Left ventricle myocardium inferior (tissue), 1 donor: ENCODE results near the gene SPINK8. TPM values are rescaled to one million over a fixed set of nuclear protein-coding genes. Genes with fewer than 3 reads are reported as not detected.
"Not testable (repeated sequence)": the region's sequence is repeated elsewhere in the genome, so short reads cannot be mapped to it uniquely, and the experiment has no call there.

Experiments
- DNase-seq: peaks from one replicate; pipeline ENCODE4 v3.0.0-alpha.2; 2020
- H3K27ac ChIP-seq: fragments of 200-600 bp; replicated peaks from 2 replicates; pipeline ENCODE4 v1.8.0; 2021
- H3K27me3 ChIP-seq: fragments of 200-600 bp; 2 replicates; pipeline ENCODE4 v1.8.0; 2021; ENCODE audit warnings: low read depth
- H3K36me3 ChIP-seq: fragments of 200-600 bp; 2 replicates; pipeline ENCODE4 v1.8.0; 2021
- H3K4me1 ChIP-seq: fragments of 200-600 bp; 2 replicates; pipeline ENCODE4 v1.8.0; 2021
- H3K4me3 ChIP-seq: fragments of 200-600 bp; 2 replicates; pipeline ENCODE4 v1.8.0; 2021; ENCODE audit warnings: mild to moderate bottlenecking, moderate library complexity
- H3K9me3 ChIP-seq: fragments of 200-600 bp; replicated peaks from 2 replicates; pipeline ENCODE4 v1.8.0; 2021
- intact Hi-C: fragments of 100-400 bp; cut with micrococcal nuclease; formaldehyde crosslinking; loops from one replicate; pipeline ENCODE4 v1.11.0; 2022
- total RNA-seq: library from RNA; stranded (reverse); fragmentation: NEBNext Ultra II Directional; extraction: Animal tissue kit (Norgen Biotek cat#: 25700); gene quantifications from one replicate; pipeline ENCODE4 v1.2.1, GENCODE V29; 2021
- TF ChIP-seq, protein P1 (sequence below): fragments of 200-600 bp; IDR thresholded peaks from 2 replicates; pipeline ENCODE4 v1.8.0; 2021; ENCODE audit warnings: antibody characterized with exemption, mild to moderate bottlenecking, borderline replicate concordance
- donor health status: DM: no; HTN: yes; CAD: no; lungs with severe emphysema.

SPINK8 gene
- total RNA-seq, 1 donor from 2014 or later, result not detected

DNA sequence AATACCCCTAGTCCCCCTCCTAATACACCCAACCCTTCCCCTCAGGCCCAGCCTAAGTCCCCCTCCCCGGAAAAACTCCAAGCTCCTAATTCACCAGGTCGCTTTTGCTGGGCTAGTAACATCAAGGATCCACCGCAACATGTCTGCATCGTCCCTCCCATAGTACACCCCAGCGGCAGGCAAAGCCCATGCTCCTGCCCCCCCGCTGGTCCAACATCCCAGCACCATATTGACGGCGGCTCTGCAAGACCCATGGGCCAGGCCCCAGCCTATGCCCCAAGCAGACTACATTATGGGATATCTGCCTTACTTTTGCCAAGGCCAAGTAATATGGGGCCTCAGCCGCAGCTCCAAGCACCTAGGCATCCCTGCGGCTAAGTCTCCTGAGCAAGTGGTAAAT lies 59.0 kb downstream of the SPINK8 start:
- Histone ChIP-seq H3K27me3 (no peaks in the 10 kb centered on the region), H3K36me3 (peaks cover 7% of the 10 kb centered on the region), H3K9me3 (no peaks in the 10 kb centered on the region), H3K27ac (no peak overlapping the region), H3K4me1 (no peaks in the 10 kb centered on the region), H3K4me3 (no peak overlapping the region)
- intact Hi-C loops, result loop anchor here (10.0 kb wide), 1 partner anchor 160 kb away; the partner anchor contains the start of gene PLXNB1
- TF ChIP-seq, protein P1, sequence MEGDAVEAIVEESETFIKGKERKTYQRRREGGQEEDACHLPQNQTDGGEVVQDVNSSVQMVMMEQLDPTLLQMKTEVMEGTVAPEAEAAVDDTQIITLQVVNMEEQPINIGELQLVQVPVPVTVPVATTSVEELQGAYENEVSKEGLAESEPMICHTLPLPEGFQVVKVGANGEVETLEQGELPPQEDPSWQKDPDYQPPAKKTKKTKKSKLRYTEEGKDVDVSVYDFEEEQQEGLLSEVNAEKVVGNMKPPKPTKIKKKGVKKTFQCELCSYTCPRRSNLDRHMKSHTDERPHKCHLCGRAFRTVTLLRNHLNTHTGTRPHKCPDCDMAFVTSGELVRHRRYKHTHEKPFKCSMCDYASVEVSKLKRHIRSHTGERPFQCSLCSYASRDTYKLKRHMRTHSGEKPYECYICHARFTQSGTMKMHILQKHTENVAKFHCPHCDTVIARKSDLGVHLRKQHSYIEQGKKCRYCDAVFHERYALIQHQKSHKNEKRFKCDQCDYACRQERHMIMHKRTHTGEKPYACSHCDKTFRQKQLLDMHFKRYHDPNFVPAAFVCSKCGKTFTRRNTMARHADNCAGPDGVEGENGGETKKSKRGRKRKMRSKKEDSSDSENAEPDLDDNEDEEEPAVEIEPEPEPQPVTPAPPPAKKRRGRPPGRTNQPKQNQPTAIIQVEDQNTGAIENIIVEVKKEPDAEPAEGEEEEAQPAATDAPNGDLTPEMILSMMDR, result no peak
- DNase-seq, result no peak

DNA sequence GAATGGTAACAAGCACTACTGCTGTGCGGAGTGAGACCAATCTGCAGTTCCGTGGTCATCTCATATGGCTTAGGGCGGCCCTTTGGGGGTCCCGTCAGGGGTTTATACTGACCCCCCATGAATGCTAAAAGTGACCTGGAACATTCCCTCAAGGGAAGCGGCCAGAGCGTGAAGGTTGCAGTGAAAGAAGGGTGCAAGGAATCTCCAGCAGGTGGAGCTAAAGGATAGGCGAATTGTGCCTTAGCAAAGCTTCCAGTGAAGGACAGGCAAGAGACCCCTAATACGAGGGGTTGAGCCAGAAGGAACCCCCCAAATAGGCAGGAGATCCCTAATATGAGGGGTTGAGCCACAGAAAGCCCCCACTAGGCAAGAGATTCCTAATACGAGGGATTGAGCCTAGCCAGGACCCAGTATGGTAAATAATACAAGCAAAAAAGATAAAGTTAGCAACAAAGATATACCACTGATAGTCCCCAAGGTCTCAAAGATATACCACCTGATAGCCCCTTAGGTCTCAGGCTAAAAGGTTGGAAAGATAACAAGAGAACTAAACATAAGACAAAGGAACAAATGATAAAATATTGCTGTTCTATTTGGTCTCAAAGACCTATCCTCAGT lies 59.8 kb downstream of the SPINK8 start:
- H3K27ac ChIP-seq, result no peak overlapping the region
- no peak for DNase-seq
- no peak overlapping the region for H3K4me3 ChIP-seq
- no peaks in the 10 kb centered on the region for H3K27me3 ChIP-seq
- no peaks in the 10 kb centered on the region for H3K9me3 ChIP-seq
- intact Hi-C loops, result loop anchor here (10.0 kb wide), 1 partner anchor 161 kb away; the partner anchor contains the start of gene PLXNB1
- H3K4me1 ChIP-seq, result no peaks in the 10 kb centered on the region
- H3K36me3 ChIP-seq, result peaks cover 14% of the 10 kb centered on the region
- TF ChIP-seq, protein P1, result peak; percentile 85

DNA sequence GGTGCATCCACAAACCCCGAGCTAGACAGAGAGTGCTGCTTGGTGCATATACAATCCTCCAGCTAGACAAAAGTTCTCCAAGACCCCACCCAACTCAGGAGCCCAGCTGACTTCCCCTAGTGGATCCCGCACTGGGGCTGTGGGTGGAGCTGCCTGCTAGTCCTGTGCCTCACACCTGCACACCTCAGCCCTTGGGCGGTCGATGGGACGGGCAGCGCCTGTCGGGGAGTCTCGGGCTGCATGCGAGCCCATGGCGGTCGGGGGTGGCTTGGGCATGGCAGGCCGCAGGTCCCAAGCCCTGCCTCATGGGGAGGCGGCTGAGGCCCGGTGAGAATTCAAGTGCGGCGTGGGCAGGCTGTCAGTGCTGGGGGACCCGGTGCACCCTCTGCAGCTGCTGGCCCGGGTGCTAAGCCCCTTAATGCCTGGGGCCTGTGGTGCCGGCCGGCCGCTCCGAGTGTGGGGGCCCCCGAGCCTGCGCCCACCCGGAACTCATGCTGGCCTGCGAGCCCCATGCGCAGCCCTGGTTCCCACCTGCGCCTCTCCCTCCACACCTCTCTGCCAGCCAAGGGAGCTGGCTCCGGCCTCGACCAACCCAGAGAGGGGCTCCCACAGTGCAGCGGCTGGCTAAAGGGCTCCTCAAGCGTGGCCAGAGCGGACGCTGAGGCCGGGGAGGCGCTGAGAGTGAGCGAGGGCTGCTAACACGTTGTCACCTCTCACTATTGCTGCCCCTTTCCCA lies 61.5 kb downstream of the SPINK8 start:
- DNase-seq, result no peak
- no peak overlapping the region for H3K27ac ChIP-seq
- peaks cover 12% of the 10 kb centered on the region for H3K4me1 ChIP-seq
- H3K27me3 ChIP-seq, result no peaks in the 10 kb centered on the region
- intact Hi-C loops, result loop anchor here (10.0 kb wide), 1 partner anchor 163 kb away; the partner anchor contains the start of gene PLXNB1
- H3K9me3 ChIP-seq, result no peaks in the 10 kb centered on the region
- no peak overlapping the region for H3K4me3 ChIP-seq
- peaks cover 24% of the 10 kb centered on the region for H3K36me3 ChIP-seq
- TF ChIP-seq, protein P1, result no peak

DNA sequence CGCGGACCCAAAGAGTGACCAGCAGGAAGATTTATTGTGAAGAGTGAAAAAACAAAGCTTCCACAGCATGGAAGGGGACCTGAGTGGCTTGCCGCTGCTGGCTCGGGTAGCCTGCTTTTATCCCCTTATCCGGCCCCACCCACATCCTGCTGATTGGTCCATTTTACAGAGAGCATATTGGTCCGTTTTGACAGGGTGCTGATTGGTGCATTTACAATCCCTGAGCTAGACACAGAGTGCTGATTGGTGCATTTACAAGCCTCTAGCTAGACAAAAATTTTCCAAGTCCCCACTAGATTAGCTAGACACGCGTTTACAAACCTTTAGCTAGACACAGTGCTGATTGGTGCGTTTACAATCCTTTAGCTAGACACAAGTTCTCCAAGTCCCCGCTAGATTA lies 62.2 kb downstream of the SPINK8 start:
- not testable (repeated sequence) for H3K4me3 ChIP-seq, H3K27ac ChIP-seq, H3K9me3 ChIP-seq, DNase-seq, H3K27me3 ChIP-seq
- intact Hi-C loops, result loop anchor here (10.0 kb wide), 1 partner anchor 164 kb away; the partner anchor contains the start of gene PLXNB1
- Histone ChIP-seq H3K4me1 (peaks cover 12% of the 10 kb centered on the region), H3K36me3 (peaks cover 29% of the 10 kb centered on the region)

DNA sequence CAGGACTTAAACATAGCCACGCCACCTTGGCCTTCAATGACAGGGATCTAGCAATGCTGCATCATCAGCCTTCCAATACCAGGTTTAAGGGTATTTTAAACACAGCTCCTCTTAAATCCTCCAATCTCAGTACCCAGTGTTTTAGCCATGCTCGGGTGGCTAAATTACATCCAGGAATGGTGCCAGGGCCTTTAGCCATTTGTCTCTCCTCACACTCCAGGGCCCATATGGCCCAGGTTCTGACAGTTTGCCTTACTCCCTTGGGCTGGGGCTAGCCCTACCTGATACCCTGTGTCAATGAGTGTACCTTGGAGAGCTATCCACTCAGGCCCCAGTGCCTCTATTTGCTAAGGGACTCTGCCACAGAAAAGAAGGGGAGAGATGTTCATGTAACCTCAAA lies 63.2 kb downstream of the SPINK8 start:
- no peak for DNase-seq

More for the DNA sequence above, 63.2 kb downstream of the SPINK8 start:
- H3K9me3 ChIP-seq, result no peaks in the 10 kb centered on the region
- H3K4me3 ChIP-seq, result no peak overlapping the region
- no peak overlapping the region for H3K27ac ChIP-seq
- H3K36me3 ChIP-seq, result peaks cover 30% of the 10 kb centered on the region
- H3K27me3 ChIP-seq, result no peaks in the 10 kb centered on the region
- H3K4me1 ChIP-seq, result peaks cover 12% of the 10 kb centered on the region
- TF ChIP-seq, protein P1, result no peak
- intact Hi-C loops, result loop anchor here (10.0 kb wide), 1 partner anchor 164 kb away; the partner anchor contains the start of gene PLXNB1
